ENCODE measurements around the gene CLEC3A. TPM values are rescaled to one million over a fixed set of nuclear protein-coding genes. Genes with fewer than 3 reads are reported as not detected.

The CLEC3A gene
- total RNA-seq, 1 experiment from 2014 or later, result not detected

GRCh38 chr16:78007121-78007520, 15.2 kb upstream of the CLEC3A start:
- Histone ChIP-seq H3K4me2 (ENCODE audit: low read length) (no peak overlapping the region), H3K36me3 (ENCODE audit: control insufficient read depth in 1 of 2, insufficient read depth in 2 of 2, low read length in 2 of 2) (no peaks in the 10 kb centered on the region), H4K20me1 (ENCODE audit: insufficient read depth) (no peaks in the 10 kb centered on the region), H3K4me3 (replicated peaks in 1 of 2; ENCODE audit: low read depth in 1 of 2, low read length in 2 of 2) (no peak overlapping the region), H3K4me1 (ENCODE audit: control insufficient read depth in 1 of 2, insufficient read depth in 2 of 2, low read length in 2 of 2) (peaks cover 0 to 6% of the 10 kb centered on the region in 2 experiments; a peak in 1 of 4 replicates), H3K27ac (ENCODE audit: low read depth, low read length) (no peak overlapping the region), H3K79me2 (ENCODE audit: insufficient read depth, low read length) (no peaks in the 10 kb centered on the region), H3K9me3 (ENCODE audit: control insufficient read depth in 1 of 2, insufficient read depth in 1 of 2, low read depth in 1 of 2, low read length in 2 of 2) (no peaks in the 10 kb centered on the region), H3K27me3 (ENCODE audit: insufficient read depth, low read length) (peaks cover 14% of the 10 kb centered on the region), H3K9me2 (ENCODE audit: insufficient read depth) (no peaks in the 10 kb centered on the region), H3K9ac (ENCODE audit: low read length) (no peak overlapping the region), H2AFZ (ENCODE audit: low read depth, low read length, poor library complexity, severe bottlenecking) (no peak overlapping the region)
- CTCF ChIA-PET, result no interaction called here
- TF ChIP-seq FOSL1 (IDR thresholded peaks at IDR 0.05; ENCODE audit: low read depth), result no peak
- no peak for TF ChIP-seq ZFX (IDR thresholded peaks at IDR 0.05)
- no peak for TF ChIP-seq MAX (IDR thresholded peaks at IDR 0.05)
- TF ChIP-seq ZBTB33 (IDR thresholded peaks at IDR 0.05; ENCODE audit: extremely low read depth, insufficient replicate concordance, low read length), result no peak
- no peak for TF ChIP-seq CEBPB (IDR thresholded peaks at IDR 0.05; ENCODE audit: low read depth)
- TF ChIP-seq SP1 (IDR thresholded peaks at IDR 0.05; ENCODE audit: low read depth), result no peak
- TF ChIP-seq JUND (IDR thresholded peaks at IDR 0.05), result no peak
- no peak for TF ChIP-seq YY1 (IDR thresholded peaks at IDR 0.05; ENCODE audit: extremely low read depth, insufficient replicate concordance, low read depth, low read length)
- TF ChIP-seq ELF1 (IDR thresholded peaks at IDR 0.05; ENCODE audit: borderline replicate concordance, low read depth), result no peak
- TF ChIP-seq EZH2phosphoT487 (IDR thresholded peaks at IDR 0.05; ENCODE audit: borderline replicate concordance), result no peak
- TF ChIP-seq POLR2AphosphoS5 (IDR thresholded peaks at IDR 0.05; ENCODE audit: low read depth, low read length), result no peak
- intact Hi-C loops (cut with micrococcal nuclease), result no loop called here
- no TSS peak for BruUV-seq (replicated peaks)
- RAD21 ChIA-PET (ENCODE audit: low non-redundant PET in 1 of 2, low total read pairs in 2 of 2, uncharacterized antibody in 2 of 2, unreplicated experiment in 2 of 2), result interaction anchor here in 1 of 2 experiments (0.7 kb wide), 1 partner anchor 836 kb away, joined by 3 read pairs; no protein-coding TSS in a partner anchor
- ATAC-seq (no peak), DNase-seq (ENCODE audit: low read depth, low spot score) (no peak)
- POLR2A ChIA-PET, result no interaction called here
